HG02943 (cell line): ENCODE results near the gene DMXL2.
"Not testable (repeated sequence)": the region's sequence is repeated elsewhere in the genome, so short reads cannot be mapped to it uniquely, and the experiment has no call there.

Source experiments
- ATAC-seq: cut with Tn5 transposase; IDR thresholded peaks from one replicate; pipeline ENCODE4 v1.9.1; 2021; ENCODE audit warnings: mild to moderate bottlenecking, low read depth, moderate library complexity; ENCODE audit not compliant: unreplicated experiment

The DMXL2 gene

GRCh38 chr15:51622604-51623370, at the start of gene DMXL2:
Gene DMXL2, minus strand, starts transcription at chr15:51622771. Its CDS starts 226 bp downstream, at chr15:51622545.
- peak; percentile 35 for ATAC-seq

- no peak for ATAC-seq
Measured at GRCh38 chr15:51672155-51672687, 49.6 kb upstream of the DMXL2 start.

- ATAC-seq: no peak
Measured at GRCh38 chr15:51669381-51669780, 46.8 kb upstream of the DMXL2 start.

- ATAC-seq: no peak
Measured at GRCh38 chr15:51668446-51668845, 45.9 kb upstream of the DMXL2 start.

GRCh38 chr15:51667478-51667877, 44.9 kb upstream of the DMXL2 start:
- ATAC-seq: no peak

- ATAC-seq: no peak
Measured at GRCh38 chr15:51661072-51661471, 38.5 kb upstream of the DMXL2 start.

- no peak for ATAC-seq
Measured at GRCh38 chr15:51658664-51659063, 36.1 kb upstream of the DMXL2 start.

- not testable (repeated sequence) for ATAC-seq
Measured at GRCh38 chr15:51655401-51656057, 33.0 kb upstream of the DMXL2 start.

GRCh38 chr15:51652084-51652668, 29.6 kb upstream of the DMXL2 start:
- no peak for ATAC-seq

GRCh38 chr15:51649659-51650521, 27.3 kb upstream of the DMXL2 start:
- no peak for ATAC-seq

- ATAC-seq: not testable (repeated sequence)
Measured at GRCh38 chr15:51648643-51649042, 26.1 kb upstream of the DMXL2 start.

GRCh38 chr15:51648101-51648500, 25.5 kb upstream of the DMXL2 start:
- not testable (repeated sequence) for ATAC-seq

- ATAC-seq: no peak
Measured at GRCh38 chr15:51647128-51647562, 24.6 kb upstream of the DMXL2 start.

GRCh38 chr15:51642696-51643095, 20.1 kb upstream of the DMXL2 start:
- no peak for ATAC-seq

GRCh38 chr15:51641490-51642130, 19.0 kb upstream of the DMXL2 start:
- no peak for ATAC-seq

GRCh38 chr15:51634591-51635198, 12.1 kb upstream of the DMXL2 start:
- no peak for ATAC-seq

- no peak for ATAC-seq
Measured at GRCh38 chr15:51629612-51630011, 7.0 kb upstream of the DMXL2 start.

- no peak for ATAC-seq
Measured at GRCh38 chr15:51625236-51625635, 2.7 kb upstream of the DMXL2 start.

GRCh38 chr15:51624022-51624421, 1.5 kb upstream of the DMXL2 start:
- no peak for ATAC-seq
